Epithelial cell of alveolus of lung (primary cell): ENCODE measurements around the gene KPNA2. TPM values are rescaled to one million over a fixed set of nuclear protein-coding genes. Genes with fewer than 3 reads are reported as not detected.

Source experiments
- total RNA-seq: library from RNA; depleted of rRNA; stranded (reverse); fragments of >200 nt; gene quantifications from 2 replicates; pipeline ENCODE4 v1.2.1, GENCODE V29; 2015

KPNA2 gene
- total RNA-seq: 80.7 and 167 TPM in 2 replicates

DNA sequence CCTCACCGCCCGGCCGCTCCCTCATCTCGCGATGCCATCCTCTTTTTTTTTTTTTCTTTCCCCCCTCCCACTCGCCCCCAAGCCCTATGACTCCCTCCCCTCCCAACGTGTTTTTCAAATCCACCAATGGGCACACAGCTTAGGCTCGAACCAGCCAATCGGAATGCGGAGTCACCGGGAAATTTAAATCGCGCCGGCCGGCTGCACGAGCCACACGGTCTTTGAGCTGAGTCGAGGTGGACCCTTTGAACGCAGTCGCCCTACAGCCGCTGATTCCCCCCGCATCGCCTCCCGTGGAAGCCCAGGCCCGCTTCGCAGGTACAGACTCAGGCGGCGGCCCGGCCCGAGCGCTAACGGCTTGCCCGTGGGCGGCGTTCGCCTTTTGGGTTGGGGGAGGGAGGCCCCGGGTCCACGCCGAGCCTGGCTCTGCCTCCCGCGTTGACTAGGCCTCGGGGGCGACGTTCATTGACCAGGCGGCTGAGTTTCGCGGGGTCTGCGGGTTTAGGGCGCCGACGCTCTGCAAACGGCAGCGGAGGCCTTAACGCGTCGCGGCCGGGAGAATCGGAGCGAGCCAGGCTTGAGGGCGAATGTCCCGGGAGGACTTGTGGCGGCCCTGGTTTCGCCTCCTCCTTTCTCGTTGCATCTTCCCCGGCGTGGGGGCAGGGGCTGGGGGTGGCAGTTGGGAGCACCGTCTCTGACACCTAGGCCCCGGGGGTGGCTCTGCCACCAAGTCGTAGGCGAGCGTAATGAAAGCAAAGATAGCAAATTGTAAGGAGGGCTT is at the start of gene KPNA2:
Gene KPNA2 (plus strand): TSS at position 213 of the 781 bp plus-strand sequence. CDS start 1,398 bp downstream, outside the sequence.

DNA sequence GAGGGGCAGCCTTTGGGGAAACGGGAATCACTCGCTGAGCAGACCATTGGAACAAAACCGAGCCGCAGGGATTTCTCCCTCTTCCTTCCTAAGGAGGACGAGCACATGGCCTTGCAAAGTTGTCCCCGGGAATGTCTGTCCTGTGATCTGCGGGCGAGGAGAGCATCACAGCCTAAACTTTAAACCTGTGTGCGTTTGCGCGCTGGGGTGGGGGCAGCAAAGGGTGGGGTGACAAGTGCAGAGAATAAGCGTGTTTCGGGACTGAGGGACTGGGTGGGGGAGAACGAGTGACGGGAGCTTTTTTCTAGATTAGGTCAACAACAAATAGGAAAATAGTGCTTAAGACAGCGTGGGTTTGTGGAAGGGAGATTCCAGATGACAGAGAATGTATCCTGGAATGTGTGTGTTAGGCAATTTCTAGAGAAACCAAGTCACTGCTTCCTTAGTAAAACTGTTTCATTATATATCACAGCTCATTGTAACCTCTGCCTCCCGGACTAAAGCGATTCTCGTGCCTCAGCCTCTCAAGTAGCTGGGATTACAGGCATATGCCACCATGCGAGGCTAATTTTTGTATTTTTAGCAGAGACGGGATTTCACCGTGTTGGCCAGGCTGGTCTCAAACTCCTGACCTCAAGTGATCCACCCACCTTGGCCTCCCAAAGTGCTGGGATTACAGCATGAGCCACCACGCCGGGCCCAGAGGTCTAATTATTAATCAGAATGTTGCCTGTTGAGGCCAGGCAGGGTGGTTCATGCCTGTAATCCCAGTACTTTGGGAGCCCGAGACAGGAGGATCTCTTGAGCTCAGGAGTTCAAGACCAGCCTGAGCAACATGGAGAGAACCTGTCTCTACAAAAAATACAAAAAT is 39.0 kb upstream of the KPNA2 start, which contains the start of gene C17orf58:
Gene C17orf58 (minus strand): TSS at position 169 of the 871 bp plus-strand sequence. CDS start 271 bp downstream, outside the sequence.

Other genes with a start within 250 kb of the KPNA2 start
- gene BPTF, start 210.2 kb upstream of the KPNA2 start, total RNA-seq: 18.5 and 60.6 TPM in 2 replicates
- gene C17orf58, start 39.3 kb upstream of the KPNA2 start, total RNA-seq: 10.5 and 11.4 TPM in 2 replicates
- 64.0 and 80.2 TPM in 2 replicates for gene AMZ2, start 212.3 kb downstream of the KPNA2 start, total RNA-seq